ENCODE measurements around the gene SBF2.
"Not testable (repeated sequence)": the region's sequence is repeated elsewhere in the genome, so short reads cannot be mapped to it uniquely, and the experiment has no call there.

Gene SBF2

DNA sequence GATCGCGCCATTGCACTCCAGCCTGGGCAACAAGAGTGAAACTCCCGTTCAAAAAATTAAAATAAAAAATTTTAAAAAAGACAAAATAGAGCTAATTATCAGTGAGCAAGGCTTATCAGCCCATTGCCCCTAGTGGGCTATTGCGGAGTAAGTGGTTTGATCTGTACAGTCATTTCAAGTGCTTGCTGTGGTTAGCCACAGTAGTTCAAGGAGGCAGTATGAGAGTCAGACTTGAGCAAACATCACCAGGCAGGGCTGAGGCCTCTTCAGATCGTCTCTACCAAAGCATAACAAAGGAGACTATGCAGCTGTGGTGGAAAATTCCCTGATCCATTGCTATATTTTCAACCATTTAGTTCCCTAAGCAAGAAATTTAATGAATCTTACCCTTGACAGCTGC, 4.3 kb upstream of the SBF2 start:
- DNase-seq = no peak

DNA sequence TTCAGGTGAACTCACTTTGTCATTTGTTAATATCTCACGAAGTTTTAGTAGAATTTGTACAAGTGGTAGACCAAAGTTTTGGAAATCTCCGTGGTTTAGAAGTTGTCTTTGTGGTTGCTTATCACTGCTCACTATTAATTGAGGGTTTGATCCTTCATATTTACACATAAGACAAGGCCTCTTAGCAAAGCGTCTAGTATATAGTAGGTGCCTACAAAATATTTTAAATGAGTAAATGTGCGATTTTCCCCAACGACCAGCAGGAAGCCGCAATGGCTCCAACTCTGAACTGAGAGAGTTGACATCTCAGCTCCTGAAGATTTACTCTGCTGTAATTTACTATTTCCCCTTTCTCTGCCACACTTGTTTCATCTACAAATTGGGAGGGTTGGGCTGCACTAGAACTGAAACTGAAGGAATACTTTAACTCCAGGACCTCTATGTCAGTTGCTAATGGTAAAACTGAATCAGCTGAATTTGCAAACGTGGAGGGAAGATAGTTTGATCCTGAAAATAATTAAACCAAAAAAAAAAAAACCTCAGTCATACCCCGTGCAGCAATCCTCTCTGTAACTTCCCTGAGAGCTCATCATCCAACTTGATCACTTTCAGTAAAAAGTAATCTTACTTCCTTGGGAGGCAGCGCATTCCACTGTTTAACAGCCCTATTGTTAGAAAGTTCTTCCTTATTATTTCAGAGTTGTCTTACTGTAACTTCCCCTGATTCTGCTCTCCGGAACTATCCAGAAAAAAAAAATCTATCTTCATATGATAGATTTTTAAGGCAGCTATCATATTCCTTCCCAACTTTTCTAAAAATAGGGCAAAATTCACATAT, 1.3 kb upstream of the SBF2 start:
- no peak for DNase-seq

DNA sequence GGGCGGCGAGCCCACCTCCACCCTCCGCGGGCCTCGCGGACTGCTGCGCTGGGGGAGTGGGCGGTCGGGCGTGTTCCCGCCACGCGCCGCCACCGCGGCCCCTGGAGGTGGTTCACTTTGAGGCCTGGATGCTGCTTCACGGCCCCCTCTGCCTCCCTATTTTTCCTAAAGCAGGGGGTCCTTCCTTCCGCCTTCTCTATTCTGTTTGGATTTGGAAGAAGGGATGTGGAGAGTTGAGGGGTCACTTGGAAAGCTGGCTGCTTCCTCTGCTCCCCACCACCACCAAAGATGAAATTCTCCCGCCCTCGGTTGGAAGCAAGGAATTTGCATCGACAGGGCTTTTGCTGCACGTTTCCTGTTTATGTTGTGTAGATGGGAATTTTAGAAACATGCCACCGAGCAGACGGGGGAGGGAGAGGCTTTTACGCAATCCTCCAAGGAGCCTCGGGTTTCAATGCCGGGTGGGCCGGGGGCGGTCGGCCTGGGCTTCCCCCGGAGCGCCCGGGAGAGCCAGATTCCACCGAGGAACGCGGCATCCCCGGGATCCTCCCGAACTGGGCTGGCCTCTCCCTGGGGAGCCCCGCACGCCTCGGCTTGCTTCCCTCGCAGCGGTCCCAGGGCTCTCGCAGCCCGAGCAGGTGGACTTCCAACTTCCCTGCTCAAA, 403 bp upstream of the SBF2 start:
- no peak for DNase-seq

DNA sequence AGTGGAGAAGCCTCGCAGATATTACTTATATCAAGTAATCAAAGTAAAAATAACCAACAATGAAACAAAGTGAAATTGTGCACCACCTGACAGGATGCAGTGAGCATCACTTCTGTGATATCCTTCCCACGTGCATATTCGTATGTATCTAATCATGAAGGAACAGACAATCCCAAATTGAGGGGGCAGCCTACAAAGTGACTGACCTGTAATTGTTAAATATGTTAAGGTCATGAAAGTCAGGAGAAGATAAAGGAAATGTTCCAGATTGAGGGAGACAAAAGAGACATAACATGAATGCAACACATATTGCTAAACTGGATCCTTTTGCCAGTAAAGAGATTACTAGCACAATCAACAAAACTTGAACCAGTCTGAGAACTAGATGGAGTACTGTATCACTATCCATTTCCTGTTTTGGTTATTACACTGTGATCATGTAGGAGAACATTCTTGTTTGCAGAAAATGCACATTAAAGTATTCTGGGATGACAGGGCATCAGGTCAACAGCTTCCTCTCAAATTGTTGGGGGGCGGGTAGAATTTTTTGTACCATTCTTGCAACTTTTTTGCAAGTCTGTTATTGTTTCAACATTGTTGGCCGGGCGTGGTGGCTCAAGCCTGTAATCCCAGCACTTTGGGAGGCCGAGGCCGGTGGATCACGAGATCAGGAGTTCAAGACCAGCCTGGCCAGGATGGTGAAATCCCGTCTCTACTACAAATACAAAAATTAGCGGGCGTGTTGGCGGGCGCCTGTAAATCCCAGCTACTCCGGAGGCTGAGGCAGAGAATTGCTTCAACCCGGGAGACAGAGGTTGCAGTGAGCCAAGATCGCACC, 2.0 kb downstream of the SBF2 start:
- DNase-seq = no peak

DNA sequence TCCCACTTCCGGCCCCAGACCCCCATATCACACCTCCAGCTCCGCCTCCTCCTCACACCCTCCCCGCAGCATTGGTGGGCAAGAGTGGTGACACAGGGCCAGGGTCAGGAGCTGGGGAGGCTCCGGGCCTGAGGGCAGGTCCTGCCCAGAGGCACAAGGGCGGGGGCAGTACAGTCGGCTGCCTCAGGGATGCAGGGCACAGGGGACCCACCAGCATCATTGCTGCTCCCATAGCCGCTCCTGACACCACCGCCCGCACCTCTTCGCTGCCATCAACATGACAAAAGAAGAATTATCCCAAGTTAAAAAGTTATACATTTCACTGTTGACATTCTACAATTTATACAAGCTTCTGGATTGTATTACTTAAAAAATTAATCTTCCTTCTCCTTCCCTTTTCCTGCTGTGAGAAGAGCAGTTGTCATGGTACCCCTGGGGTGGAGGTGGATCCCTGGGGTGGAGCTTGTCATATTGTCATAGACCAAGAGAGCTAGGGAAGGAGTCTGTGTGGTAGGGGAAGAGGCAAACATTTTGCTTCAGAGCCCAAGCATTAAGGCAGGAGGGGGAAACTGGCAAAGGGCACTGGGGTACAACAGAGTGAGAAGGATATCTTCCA, 4.1 kb downstream of the SBF2 start:
- DNase-seq = no peak

DNA sequence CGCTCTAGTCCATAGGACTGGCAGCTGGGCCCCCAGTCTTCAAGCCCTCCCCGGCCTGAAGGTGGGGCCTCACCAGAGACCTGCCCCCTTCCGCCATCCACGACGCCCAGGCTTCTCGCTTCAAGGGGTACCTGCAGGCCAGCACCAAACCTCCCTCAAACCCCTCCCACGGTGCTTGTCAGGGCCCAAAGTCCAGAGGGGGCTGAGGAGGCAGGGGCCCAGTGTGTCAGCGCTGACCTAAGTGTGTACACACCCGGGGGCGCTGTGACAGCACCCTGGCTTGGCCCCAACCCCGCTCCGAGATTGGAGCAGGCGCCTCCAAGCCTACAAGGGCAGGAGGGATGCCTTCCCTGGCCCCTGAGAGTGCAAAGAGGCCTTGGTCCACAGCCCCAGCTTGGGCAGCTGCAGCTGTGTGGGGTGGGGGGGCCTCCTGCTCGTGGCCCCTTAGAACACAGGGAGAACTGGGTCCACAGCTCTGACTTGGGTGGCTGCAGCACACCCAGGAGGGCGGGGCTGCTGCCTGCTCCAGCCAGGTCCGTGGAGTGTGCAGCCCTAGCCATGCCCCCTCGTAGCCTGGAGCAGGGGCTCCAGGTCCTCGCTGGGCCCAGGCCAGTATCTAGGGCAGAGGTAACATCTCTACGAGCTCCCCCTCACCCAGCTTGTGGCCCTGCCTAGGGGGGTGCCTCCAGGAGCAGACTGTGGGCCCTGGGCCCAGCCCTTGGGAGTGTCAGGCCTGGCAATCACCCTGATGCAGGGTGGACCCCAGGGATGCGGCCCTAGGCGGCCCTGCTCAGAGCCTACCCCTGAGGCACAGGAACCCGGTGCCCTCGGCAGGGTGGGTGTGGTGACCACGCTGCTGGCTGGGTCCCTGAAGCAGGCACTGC, 4.9 kb downstream of the SBF2 start:
- DNase-seq = no peak

DNA sequence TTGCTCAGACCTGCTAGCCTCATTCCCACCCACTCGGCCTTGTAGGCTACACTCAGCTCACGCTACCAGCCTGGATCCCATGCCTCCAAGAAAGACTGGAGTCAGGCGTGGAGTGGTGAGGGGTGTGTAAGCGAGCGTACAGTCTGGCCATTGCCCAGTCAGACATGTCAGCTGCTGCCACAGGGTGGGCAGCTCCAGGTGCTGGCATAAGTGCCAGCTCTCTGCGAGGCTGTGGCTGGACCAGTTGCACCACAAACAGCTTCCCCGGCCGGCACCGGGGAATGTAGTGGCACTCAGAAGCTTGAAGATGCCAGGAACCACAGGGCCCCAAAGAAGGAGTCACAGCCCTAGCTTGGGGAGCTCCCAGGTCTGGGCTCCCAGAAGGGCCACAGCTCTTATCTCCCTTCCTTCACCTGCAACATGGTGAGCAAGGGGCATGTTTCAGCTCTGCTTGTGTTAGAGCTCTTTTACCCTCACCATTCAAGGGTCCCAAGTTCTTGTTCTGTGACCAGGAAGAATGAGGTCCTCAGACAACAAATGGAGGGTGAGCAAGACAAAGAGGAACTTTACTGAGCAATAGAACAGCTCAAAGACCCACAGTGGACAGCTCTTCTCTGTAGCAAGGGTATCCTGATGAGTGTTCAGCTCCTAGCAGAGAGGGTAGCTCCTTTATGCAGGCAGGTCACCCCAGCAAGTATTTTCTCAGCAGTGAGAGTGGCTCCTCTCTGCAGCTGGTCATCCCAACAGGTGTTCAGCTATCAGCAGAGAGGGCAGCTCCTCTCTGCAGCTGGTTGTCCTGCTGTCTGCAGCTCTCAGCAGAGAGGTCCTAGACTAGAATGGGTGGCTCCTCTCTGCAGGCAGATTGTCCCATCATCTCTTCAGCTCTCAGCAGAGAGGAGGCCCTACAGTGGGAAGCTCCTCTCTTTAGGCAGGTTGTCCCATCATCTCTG, 6.0 kb downstream of the SBF2 start:
- no peak for DNase-seq

DNA sequence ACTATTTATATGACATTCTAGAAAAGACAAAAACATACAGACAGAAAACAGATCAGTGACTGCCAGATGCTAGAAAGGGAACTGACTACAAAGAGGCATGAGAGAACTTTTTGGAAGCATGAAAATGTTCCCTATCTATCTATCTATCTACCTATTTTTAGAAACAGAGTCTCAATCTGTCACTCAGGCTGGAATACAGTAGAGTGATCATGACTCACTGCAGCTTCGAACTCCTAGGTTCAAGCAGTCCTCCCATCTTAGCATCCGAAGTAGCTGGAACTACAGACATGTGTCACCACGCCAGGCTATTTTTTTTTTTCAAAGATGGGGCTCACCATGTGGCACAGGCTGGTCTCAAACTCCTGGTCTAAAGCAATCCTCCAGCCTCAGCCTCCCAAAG, 6.9 kb downstream of the SBF2 start:
- DNase-seq = no peak

DNA sequence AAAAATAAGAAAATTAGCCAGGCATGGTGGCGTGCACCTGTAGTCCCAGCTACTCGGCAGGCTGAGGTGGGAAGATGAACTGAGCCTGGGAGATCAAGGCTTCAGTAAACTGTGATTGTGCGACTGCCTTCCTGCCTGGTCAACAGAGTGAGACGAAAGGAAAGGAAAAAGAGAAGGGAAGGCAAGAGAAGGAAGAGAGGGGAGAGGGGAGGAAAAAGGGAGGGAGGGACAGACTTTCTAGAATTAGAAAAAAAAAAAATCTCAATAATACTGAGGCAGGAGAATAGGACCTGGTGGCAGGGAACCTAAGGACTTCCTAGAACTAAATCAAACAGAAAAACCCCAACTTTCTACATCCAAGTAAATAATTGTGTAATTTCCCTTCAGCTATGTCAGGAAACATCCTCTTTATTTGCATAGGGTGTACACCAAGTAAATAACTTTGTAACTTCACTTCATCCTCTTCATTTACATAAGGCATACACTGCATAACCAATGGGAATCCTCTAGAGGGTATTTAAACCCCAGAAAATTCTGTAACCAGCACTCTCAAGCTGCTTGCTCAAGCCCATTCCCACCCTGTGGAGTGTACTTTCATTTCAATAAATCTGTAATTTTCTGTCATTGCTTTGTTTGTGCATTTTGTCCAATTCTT, 8.7 kb downstream of the SBF2 start:
- DNase-seq = no peak

DNA sequence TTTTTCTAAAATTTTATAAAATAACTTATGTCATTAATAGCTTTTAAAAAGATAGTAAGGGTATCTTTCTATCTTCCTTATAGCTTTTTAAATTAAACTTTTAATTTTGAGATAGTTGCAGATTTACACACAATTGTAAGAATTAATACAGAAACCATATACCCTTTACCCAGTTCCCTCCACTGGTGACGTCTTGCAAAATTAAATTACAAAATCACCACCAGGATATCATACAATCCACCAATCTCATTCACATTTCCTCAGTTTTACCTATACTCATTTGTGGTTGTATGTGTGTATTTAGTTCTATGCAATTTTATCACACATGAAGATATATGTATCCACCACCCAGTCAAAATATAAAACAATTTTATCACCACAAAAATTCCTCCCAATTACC, 10.0 kb downstream of the SBF2 start:
- no peak for DNase-seq

DNA sequence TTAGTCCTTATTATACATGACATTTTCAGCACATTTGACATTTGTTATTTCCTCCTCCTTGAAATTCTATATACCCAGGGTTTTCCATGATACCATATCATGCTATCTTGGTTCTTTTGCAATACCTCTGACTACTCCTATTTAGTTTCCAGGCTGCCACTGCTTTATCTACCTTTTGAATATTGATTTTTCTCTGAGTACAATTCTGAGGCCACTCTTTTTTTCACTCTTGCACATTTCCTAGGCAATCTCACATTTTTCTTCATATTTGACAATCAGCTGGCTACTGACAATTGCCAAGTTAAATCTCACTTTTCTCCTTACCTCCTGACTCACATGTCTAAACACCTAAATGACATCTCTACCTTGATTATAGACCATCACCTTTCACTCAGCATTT, 11.9 kb downstream of the SBF2 start:
- DNase-seq = no peak

DNA sequence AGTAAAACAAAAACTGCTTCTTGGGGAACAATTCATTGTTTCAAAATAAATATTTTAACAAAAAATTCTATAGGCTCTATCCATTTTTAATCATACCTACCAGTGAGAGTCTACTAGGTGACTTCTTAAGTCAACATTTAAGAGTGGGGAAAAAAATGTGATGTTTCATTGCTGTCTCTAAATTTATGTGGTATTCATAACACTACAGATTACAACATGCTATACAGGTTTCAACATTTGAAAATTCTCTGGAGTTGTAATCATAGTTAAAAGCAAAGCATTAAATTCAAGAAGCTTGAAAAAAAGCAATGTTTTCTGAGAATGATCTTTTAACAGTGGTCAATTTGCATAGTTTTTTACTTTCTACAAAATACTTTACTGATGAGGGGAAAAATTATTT, 18.3 kb downstream of the SBF2 start:
- no peak for DNase-seq

DNA sequence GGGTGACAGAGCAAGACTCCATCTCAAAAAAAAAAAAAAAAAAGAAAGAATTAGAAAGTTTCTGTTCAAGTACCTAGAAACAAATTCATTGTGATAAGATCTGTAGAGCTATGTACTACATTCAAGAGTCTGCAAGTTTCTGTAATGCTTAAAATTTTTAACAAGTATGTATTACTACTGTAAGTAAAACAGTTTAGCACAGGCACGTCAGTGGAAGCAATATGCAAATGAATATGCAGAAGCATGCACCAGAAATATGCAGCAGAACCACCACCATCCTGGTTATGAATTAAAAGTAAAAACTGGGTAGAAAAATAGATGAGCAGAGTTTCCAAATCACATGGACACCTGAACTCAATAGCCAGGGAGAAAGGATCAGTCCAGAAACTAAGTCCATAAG, 19.3 kb downstream of the SBF2 start:
- DNase-seq = no peak

DNA sequence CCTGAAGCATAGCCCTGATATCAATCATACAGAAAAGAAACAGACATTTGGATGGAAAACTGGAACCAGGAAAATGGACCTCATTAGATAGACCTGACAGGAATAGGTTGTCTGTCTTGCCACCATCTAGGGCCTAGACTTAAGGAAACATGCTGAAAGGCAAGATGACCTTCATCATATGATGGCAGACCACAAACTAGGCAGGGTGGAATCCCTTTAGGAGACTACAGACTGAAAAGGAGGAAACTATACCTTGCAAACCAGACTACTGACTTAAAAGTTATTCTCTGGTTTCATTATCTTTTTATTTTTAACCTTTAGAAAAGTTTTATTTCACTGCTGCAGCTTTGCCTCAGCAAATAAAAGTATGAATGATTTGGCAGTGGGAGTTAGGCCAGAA, 20.3 kb downstream of the SBF2 start:
- no peak for DNase-seq

DNA sequence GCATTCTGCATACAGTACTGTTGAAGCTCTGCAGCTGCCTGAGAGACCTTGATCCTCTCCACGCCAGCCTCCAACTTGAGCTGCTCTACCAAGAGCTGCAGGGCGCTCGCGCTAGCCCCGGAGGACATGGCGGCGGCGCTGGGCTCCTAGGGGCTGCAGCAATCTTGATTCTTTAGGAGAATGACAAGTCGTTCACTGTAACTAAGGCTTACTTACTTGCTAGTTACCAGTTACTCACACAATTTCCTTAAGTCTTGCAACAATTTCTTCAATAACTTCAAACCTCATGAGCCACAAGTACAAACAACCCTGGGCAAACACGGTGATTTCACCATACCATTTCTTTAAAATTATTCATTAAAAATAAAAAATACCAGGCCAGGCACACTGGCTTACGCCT, 21.9 kb downstream of the SBF2 start:
- DNase-seq = no peak

DNA sequence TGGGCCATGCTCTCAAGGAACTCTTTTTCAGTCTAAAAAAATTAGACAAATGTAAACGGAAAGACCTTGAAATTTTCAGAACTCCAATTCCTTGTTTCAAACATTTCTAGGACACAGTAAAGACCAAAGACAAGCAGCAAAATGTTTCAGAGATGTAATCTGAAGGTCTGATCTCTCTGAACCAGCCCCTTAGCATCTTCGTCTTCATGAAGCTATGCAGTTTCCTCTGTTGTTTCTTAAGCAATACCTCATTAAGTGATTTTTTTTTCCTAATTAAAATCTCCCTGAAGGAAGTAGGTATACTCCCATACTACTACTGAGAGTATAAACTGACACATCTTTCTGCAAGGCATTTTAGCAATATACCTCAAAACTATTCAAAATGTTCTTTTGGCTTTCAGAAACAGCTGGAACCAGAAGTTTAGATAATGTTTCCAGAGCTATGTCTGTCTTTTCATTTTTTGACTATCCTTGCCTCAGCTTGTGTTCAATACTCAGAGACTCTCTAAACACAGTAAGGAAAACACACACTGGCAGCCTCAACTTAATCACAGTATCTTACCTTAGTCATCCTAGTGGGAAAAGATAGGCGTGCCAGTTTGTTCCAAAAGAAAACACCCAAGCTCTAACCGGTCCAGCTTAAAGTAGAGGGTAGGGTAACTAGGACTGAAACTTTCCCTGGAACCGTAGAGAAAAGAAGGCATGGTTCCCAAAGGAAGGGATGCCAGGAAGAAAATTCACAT, 25.1 kb downstream of the SBF2 start:
- DNase-seq = no peak

DNA sequence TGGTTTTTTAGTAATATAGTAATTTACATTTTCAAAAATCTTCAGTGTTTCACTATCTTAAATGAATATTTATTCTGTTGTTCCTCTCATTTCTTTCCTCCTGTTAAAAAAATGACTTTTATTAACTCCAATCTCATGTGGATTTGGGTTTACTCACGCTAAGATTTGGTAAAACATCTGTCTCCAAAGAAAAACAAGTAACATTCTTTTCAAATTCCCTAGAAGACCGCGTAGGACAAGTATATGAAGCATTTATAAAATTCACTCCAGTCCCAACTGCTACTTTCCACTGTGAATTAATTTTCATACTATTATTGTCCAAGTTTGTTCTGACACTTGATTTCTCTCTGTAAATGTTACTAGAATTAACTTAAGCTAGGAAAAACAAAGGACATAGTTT, 26.2 kb downstream of the SBF2 start:
- DNase-seq = no peak

DNA sequence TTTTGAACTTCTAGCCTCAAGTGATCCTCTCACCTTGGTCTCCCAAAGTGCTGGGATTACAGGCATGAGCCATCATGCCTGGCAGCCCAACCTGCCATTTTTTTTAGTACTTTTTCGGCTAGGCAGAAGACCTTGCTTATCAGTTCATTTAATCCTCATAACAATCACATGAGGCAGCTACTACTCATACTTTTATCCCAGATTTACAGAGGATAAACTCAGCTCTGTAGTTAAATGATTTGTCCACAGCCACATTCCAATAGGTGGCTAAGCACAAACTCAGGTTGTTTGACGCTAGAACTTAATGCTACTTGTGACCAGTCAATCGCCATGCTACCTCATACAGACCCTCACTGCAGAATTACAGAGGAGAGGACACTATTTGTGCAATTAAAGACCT, 28.1 kb downstream of the SBF2 start:
- no peak for DNase-seq

DNA sequence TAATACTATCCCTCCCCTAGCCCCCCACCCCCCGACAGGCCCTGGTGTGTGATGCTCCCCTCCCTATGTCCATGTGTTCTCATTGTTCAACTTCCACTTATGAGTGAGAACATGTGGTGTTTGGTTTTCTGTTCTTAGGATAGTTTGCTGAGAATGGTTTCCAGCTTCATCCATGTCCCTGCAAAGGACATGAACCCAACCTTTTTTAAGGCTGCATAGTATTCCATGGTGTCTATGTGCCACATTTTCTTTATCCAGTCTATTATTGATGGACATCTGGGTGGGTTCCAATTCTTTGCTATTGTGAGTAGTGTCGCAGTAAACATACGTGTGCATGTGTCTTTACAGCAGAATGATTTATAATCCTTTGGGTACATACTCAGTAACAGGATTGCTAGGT, 29.3 kb downstream of the SBF2 start:
- not testable (repeated sequence) for DNase-seq

DNA sequence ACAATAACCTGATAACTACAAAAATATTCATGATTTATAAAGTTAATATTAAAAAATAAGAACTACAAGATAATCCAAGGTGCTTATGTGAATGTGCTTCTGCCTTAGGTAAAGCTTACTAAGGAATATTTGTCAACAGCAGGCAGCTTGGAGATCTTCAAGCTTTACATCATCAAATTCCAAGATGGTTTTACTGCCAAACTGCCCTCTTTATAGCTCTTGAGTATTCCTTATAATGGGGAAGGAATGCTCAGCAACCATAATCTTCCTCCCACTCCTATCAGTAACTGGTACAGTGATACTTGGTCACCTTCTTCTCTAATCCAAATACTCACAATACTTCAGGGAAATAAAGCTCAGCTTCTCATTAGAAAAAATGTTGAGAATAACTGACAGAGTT, 30.1 kb downstream of the SBF2 start:
- no peak for DNase-seq
